HCT116 (cell line): ENCODE results near the gene DPP10. TPM values are rescaled to one million over a fixed set of nuclear protein-coding genes. Genes with fewer than 3 reads are reported as not detected.

Experiments used
- ATAC-seq: fragments of 200-7000 bp; cut with Tn5 transposase; 2 replicates; pipeline ENCODE4 v1.9.1; 2020; ENCODE audit warnings: mild to moderate bottlenecking, moderate library complexity
- BruUV-seq: library from RNA; stranded (reverse); fragments of 400-500 nt; replicated peaks from 2 replicates; lab custom pipeline; 2021; lab: Mats Ljungman, UMichigan
- CTCF ChIA-PET: fragments of 300-600 bp; sonication (Branson Sonifier 250); formaldehyde crosslinking; loops from one replicate; lab custom pipeline; 2021; ENCODE audit warnings: antibody characterized with exemption; lab: Charles Lee
- POLR2A ChIA-PET: fragments of 300-600, 350-600 bp; sonication (Branson Sonifier 250); formaldehyde crosslinking; loops from one replicate; lab custom pipeline; 2021; ENCODE audit warnings: antibody characterized with exemption; lab: Charles Lee
- RAD21 ChIA-PET, 2 experiments: fragments of 300-600 bp; sonication (Branson Sonifier 250); formaldehyde crosslinking; loops; one replicate each; lab custom pipeline; 2023; ENCODE audit warnings: low total read pairs in 2 of 2; ENCODE audit not compliant: uncharacterized antibody in 2 of 2, unreplicated experiment in 2 of 2, low non-redundant PET in 1 of 2; lab: Charles Lee
- DNase-seq: peaks from one replicate; pipeline ENCODE4 v3.0.0-alpha.2; 2010; ENCODE audit warnings: low read depth, low spot score
- H2AFZ ChIP-seq: fragments of 200-600 bp; shearing (Covaris generic), sonication (generic); 2 replicates; pipeline ENCODE4 v1.6.1; 2017; ENCODE audit warnings: low read depth, mixed run types, mixed read lengths, antibody characterized with exemption, low read length; ENCODE audit not compliant: poor library complexity, severe bottlenecking
- H3K27ac ChIP-seq: 2 replicates; pipeline ENCODE4 v1.5.1; 2012; ENCODE audit warnings: low read depth, low read length
- H3K27me3 ChIP-seq: fragments of 200-600 bp; sonication (generic); 2 replicates; pipeline ENCODE4 v1.6.1; 2016; ENCODE audit warnings: mixed run types, low read length, mixed read lengths; ENCODE audit not compliant: insufficient read depth
- H3K36me3 ChIP-seq, 2 experiments: fragments of 200-500 bp in 1 of 2; fragments of 200-600 bp in 1 of 2; sonication (Bioruptor generic) in 1 of 2; sonication (generic) in 1 of 2; 2 replicates each; pipeline versions ENCODE4 v1.5.1 to v1.6.1; 2014 to 2016; ENCODE audit warnings: low read length in 2 of 2, inconsistent platforms in 1 of 2, mixed read lengths in 1 of 2, mixed run types in 1 of 2; ENCODE audit not compliant: insufficient read depth in 2 of 2, control insufficient read depth in 1 of 2
- H3K4me1 ChIP-seq, 2 experiments: fragments of 200-600 bp in 1 of 2; sonication (generic) in 1 of 2; 2 replicates each; pipeline versions ENCODE4 v1.5.1 to v1.6.1; 2012 to 2017; ENCODE audit warnings: low read length in 2 of 2, inconsistent platforms in 1 of 2, mild to moderate bottlenecking in 1 of 2, mixed read lengths in 1 of 2, mixed run types in 1 of 2, moderate library complexity in 1 of 2; ENCODE audit not compliant: insufficient read depth in 2 of 2, control insufficient read depth in 1 of 2
- H3K4me2 ChIP-seq: fragments of 200-600 bp; sonication (generic); 2 replicates; pipeline ENCODE4 v1.6.1; 2017; ENCODE audit warnings: mixed run types, low read length, mixed read lengths
- H3K4me3 ChIP-seq, 2 experiments: fragments of 200-600 bp in 1 of 2; sonication (generic) in 1 of 2; replicated peaks in 1 of 2; 2 replicates each; pipeline ENCODE4 v1.5.1; 2011 to 2016; ENCODE audit warnings: low read length in 2 of 2, control low read depth in 1 of 2, low read depth in 1 of 2, mild to moderate bottlenecking in 1 of 2, mixed read lengths in 1 of 2, mixed run types in 1 of 2
- H3K79me2 ChIP-seq: fragments of 200-600 bp; sonication (generic); 2 replicates; pipeline ENCODE4 v1.6.1; 2017; ENCODE audit warnings: mild to moderate bottlenecking, mixed run types, low read length, moderate library complexity, mixed read lengths; ENCODE audit not compliant: insufficient read depth
- H3K9ac ChIP-seq: fragments of 200-600 bp; sonication (generic); 2 replicates; pipeline ENCODE4 v1.6.1; 2016; ENCODE audit warnings: low read length, mixed read lengths
- H3K9me2 ChIP-seq: fragments of 200-600 bp; sonication (generic), shearing (Covaris generic); 2 replicates; pipeline ENCODE4 v1.6.1; 2017; ENCODE audit warnings: mixed run types, mild to moderate bottlenecking, moderate library complexity; ENCODE audit not compliant: insufficient read depth
- H3K9me3 ChIP-seq, 2 experiments: fragments of 200-500 bp in 1 of 2; fragments of 200-600 bp in 1 of 2; sonication (Bioruptor generic) in 1 of 2; sonication (generic) in 1 of 2; 2 replicates each; pipeline ENCODE4 v1.6.1; 2014 to 2017; ENCODE audit warnings: low read length in 2 of 2, mixed read lengths in 2 of 2, inconsistent platforms in 1 of 2, low read depth in 1 of 2, mild to moderate bottlenecking in 1 of 2, mixed run types in 1 of 2, moderate library complexity in 1 of 2; ENCODE audit not compliant: control insufficient read depth in 1 of 2, insufficient read depth in 1 of 2
- H4K20me1 ChIP-seq: fragments of 200-600 bp; sonication (generic), shearing (Covaris generic); 2 replicates; pipeline ENCODE4 v1.6.1; 2017; ENCODE audit warnings: mixed run types, mild to moderate bottlenecking, moderate library complexity; ENCODE audit not compliant: insufficient read depth
- ATF3 ChIP-seq: IDR thresholded peaks from 2 replicates; pipeline ENCODE4 v1.6.1; 2012
- EGR1 ChIP-seq: IDR thresholded peaks from 2 replicates; pipeline ENCODE4 v1.6.1; 2012; ENCODE audit warnings: low read depth
- ELF1 ChIP-seq: IDR thresholded peaks from 2 replicates; pipeline ENCODE4 v1.6.1; 2012; ENCODE audit warnings: low read depth, borderline replicate concordance
- EZH2phosphoT487 ChIP-seq: fragments of 200-600 bp; IDR thresholded peaks from 2 replicates; pipeline ENCODE4 v1.6.1; 2018; ENCODE audit warnings: antibody characterized with exemption, borderline replicate concordance
- POLR2A ChIP-seq: IDR thresholded peaks from 2 replicates; pipeline ENCODE4 v1.7.0; 2011; ENCODE audit warnings: borderline replicate concordance; ENCODE audit not compliant: insufficient read depth, insufficient read length; ENCODE audit errors: extremely low read depth
- SIN3A ChIP-seq: IDR thresholded peaks from 2 replicates; pipeline ENCODE4 v1.6.1; 2012; ENCODE audit warnings: low read depth
- ZBTB33 ChIP-seq: IDR thresholded peaks from 2 replicates; pipeline ENCODE4 v1.6.1; 2011; ENCODE audit warnings: mild to moderate bottlenecking, low read length, moderate library complexity; ENCODE audit not compliant: insufficient replicate concordance; ENCODE audit errors: extremely low read depth
- ZFX ChIP-seq: fragments of 450-650 bp; IDR thresholded peaks from 2 replicates; pipeline ENCODE4 v1.6.1; 2017
- ZNF274 ChIP-seq: fragments of 200-500 bp; sonication (Bioruptor generic); IDR thresholded peaks from 2 replicates; pipeline ENCODE4 v1.6.1; 2014; ENCODE audit warnings: mild to moderate bottlenecking, low read depth, low read length, inconsistent platforms
- intact Hi-C: fragments of 100-400 bp; cut with micrococcal nuclease; formaldehyde crosslinking; loops from 2 replicates; pipeline ENCODE4 v1.10.0; 2022
- total RNA-seq: library from RNA; stranded (reverse); gene quantifications from one replicate; pipeline ENCODE4 v1.2.1, GENCODE V29; 2021; ENCODE audit not compliant: unreplicated experiment
- TF ChIP-seq, protein P1 (sequence below): IDR thresholded peaks from 2 replicates; pipeline ENCODE4 v1.6.1; 2012; ENCODE audit warnings: low read depth

Gene DPP10
- total RNA-seq, 1 experiment from 2014 or later: not detected

DNA sequence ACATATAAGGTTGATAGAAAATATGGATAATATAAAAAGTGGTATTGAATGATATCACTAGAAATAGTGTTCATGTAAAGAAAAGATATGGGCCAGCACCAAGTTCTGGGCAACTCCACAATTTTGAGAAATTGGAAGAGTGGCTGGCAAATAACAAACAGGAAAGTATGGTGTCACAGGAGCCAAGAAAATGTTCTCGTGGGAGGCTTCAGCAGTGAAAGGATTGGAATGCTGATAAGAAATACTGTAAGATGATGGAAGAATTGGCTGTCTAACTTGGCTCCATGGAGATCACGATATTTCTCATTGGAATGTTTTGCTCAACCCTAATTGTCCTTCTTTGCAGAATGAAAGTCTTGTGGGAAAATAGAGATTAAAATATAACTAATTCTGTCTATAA, 856.8 kb downstream of the DPP10 start:
- BruUV-seq: no TSS peak

More for the DNA sequence above, 856.8 kb downstream of the DPP10 start:
- Histone ChIP-seq H3K27ac (no peak overlapping the region), H3K4me3 (no peak overlapping the region), H3K9me2 (no peaks in the 10 kb centered on the region), H3K27me3 (no peaks in the 10 kb centered on the region), H3K4me1 (no peaks in the 10 kb centered on the region), H3K4me2 (no peak overlapping the region), H3K9ac (no peak overlapping the region), H4K20me1 (no peaks in the 10 kb centered on the region), H3K79me2 (no peaks in the 10 kb centered on the region), H3K36me3 (no peaks in the 10 kb centered on the region), H3K9me3 (peaks cover 5 to 9% of the 10 kb centered on the region in 2 experiments; a peak in 2 of 4 replicates), H2AFZ (no peak overlapping the region)
- POLR2A ChIA-PET: no interaction called here
- CTCF ChIA-PET: no interaction called here
- intact Hi-C loops: no loop called here
- TF ChIP-seq ELF1 (no peak), POLR2A (no peak), ZNF274 (no peak), ZBTB33 (no peak), SIN3A (no peak), EGR1 (no peak), EZH2phosphoT487 (no peak), ZFX (no peak), ATF3 (no peak)
- TF ChIP-seq, protein P1, sequence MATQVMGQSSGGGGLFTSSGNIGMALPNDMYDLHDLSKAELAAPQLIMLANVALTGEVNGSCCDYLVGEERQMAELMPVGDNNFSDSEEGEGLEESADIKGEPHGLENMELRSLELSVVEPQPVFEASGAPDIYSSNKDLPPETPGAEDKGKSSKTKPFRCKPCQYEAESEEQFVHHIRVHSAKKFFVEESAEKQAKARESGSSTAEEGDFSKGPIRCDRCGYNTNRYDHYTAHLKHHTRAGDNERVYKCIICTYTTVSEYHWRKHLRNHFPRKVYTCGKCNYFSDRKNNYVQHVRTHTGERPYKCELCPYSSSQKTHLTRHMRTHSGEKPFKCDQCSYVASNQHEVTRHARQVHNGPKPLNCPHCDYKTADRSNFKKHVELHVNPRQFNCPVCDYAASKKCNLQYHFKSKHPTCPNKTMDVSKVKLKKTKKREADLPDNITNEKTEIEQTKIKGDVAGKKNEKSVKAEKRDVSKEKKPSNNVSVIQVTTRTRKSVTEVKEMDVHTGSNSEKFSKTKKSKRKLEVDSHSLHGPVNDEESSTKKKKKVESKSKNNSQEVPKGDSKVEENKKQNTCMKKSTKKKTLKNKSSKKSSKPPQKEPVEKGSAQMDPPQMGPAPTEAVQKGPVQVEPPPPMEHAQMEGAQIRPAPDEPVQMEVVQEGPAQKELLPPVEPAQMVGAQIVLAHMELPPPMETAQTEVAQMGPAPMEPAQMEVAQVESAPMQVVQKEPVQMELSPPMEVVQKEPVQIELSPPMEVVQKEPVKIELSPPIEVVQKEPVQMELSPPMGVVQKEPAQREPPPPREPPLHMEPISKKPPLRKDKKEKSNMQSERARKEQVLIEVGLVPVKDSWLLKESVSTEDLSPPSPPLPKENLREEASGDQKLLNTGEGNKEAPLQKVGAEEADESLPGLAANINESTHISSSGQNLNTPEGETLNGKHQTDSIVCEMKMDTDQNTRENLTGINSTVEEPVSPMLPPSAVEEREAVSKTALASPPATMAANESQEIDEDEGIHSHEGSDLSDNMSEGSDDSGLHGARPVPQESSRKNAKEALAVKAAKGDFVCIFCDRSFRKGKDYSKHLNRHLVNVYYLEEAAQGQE: no peak
- ATAC-seq (no peak), DNase-seq (no peak)
- RAD21 ChIA-PET: no interaction called here
